ENCODE results near the gene ELMOD2. TPM values are rescaled to one million over a fixed set of nuclear protein-coding genes. Genes with fewer than 3 reads are reported as not detected.
"Not testable (repeated sequence)": the region's sequence is repeated elsewhere in the genome, so short reads cannot be mapped to it uniquely, and the experiment has no call there.

Gene ELMOD2
- 22.9 TPM for total RNA-seq
- polyA plus RNA-seq (ENCODE audit: insufficient read depth in 1 of 8, insufficient read length in 8 of 8, low replicate concordance in 1 of 8): 10 to 100 TPM; 17.0 to 25.8 (median 20.1) TPM
- long read RNA-seq, donor 1, full-length matches to known transcripts: 3 of 3 reads
- long read RNA-seq, donor 1, partial matches to known transcripts: 0 of 3 reads
- long read RNA-seq, donor 1, other reads (novel, unspliced or antisense): 0 of 3 reads
- long read RNA-seq, donor 2: 0 reads
- long read RNA-seq, donor 3, full-length matches to known transcripts: 2 of 2 reads
- long read RNA-seq, donor 3, partial matches to known transcripts: 0 of 2 reads
- long read RNA-seq, donor 3, other reads (novel, unspliced or antisense): 0 of 2 reads
- long read RNA-seq, donor 4, full-length matches to known transcripts: 1 of 1 reads
- long read RNA-seq, donor 4, partial matches to known transcripts: 0 of 1 reads
- long read RNA-seq, donor 4, other reads (novel, unspliced or antisense): 0 of 1 reads
- long read RNA-seq, donor 5, full-length matches to known transcripts: 10 of 10 reads
- long read RNA-seq, donor 5, partial matches to known transcripts: 0 of 10 reads
- long read RNA-seq, donor 5, other reads (novel, unspliced or antisense): 0 of 10 reads
- long read RNA-seq, donor 6, full-length matches to known transcripts: 7 of 7 reads
- long read RNA-seq, donor 6, partial matches to known transcripts: 0 of 7 reads
- long read RNA-seq, donor 6, other reads (novel, unspliced or antisense): 0 of 7 reads
- long read RNA-seq, donor 7, full-length matches to known transcripts: 5 of 5 reads
- long read RNA-seq, donor 7, partial matches to known transcripts: 0 of 5 reads
- long read RNA-seq, donor 7, other reads (novel, unspliced or antisense): 0 of 5 reads
- long read RNA-seq, donor 8, full-length matches to known transcripts: 6 of 6 reads
- long read RNA-seq, donor 8, partial matches to known transcripts: 0 of 6 reads
- long read RNA-seq, donor 8, other reads (novel, unspliced or antisense): 0 of 6 reads
- long read RNA-seq, donor 9, partial matches to known transcripts: 0 of 1 reads
- long read RNA-seq, donor 9, other reads (novel, unspliced or antisense): 0 of 1 reads
- long read RNA-seq, donor 10, full-length matches to known transcripts: 3 of 3 reads
- long read RNA-seq, donor 10, partial matches to known transcripts: 0 of 3 reads
- long read RNA-seq, donor 10, other reads (novel, unspliced or antisense): 0 of 3 reads
- long read RNA-seq, donor 11, full-length matches to known transcripts: 4 of 4 reads
- long read RNA-seq, donor 11, partial matches to known transcripts: 0 of 4 reads
- long read RNA-seq, donor 11, other reads (novel, unspliced or antisense): 0 of 4 reads

- Histone ChIP-seq H3K27me3 (ENCODE audit: control insufficient read depth, insufficient read depth, low read length) (no peaks in the 10 kb centered on the region), H3K4me3 (ENCODE audit: low read length) (peak within 1 kb of the TSS; percentile 63), H3K4me1 (ENCODE audit: control insufficient read depth, insufficient read depth, low read length) (no peaks in the 10 kb centered on the region), H3K27ac (ENCODE audit: low read length) (peak within 1 kb of the TSS; percentile 81), H3K36me3 (ENCODE audit: control insufficient read depth, insufficient read depth, low read length) (peaks cover 8% of the 10 kb centered on the region), H3K9me3 (replicated peaks; ENCODE audit: control insufficient read depth, low read depth, low read length) (no peaks in the 10 kb centered on the region)
- peak; percentile 99 for DNase-seq
- WGBS (ENCODE audit: insufficient coverage): under 1% methylated on average over 72 of the region's 77 CpGs
Measured at GRCh38 chr4:140523857-140524742, at the start of gene ELMOD2. TSS of gene ELMOD2 (plus strand) at chr4:140524168. CDS start at chr4:140525429, 1,261 bp downstream.

GRCh38 chr4:140483445-140483844, 40.5 kb upstream of the ELMOD2 start:
- WGBS (ENCODE audit: insufficient coverage): 100% methylated on average over 1 of the region's 4 CpGs
- Histone ChIP-seq H3K9me3 (replicated peaks; ENCODE audit: control insufficient read depth, low read depth, low read length) (peaks cover 3% of the 10 kb centered on the region), H3K4me3 (ENCODE audit: low read length) (no peak overlapping the region), H3K27me3 (ENCODE audit: control insufficient read depth, insufficient read depth, low read length) (no peaks in the 10 kb centered on the region), H3K27ac (ENCODE audit: low read length) (no peak overlapping the region), H3K4me1 (ENCODE audit: control insufficient read depth, insufficient read depth, low read length) (no peaks in the 10 kb centered on the region), H3K36me3 (ENCODE audit: control insufficient read depth, insufficient read depth, low read length) (no peaks in the 10 kb centered on the region)
- no peak for DNase-seq

DNA sequence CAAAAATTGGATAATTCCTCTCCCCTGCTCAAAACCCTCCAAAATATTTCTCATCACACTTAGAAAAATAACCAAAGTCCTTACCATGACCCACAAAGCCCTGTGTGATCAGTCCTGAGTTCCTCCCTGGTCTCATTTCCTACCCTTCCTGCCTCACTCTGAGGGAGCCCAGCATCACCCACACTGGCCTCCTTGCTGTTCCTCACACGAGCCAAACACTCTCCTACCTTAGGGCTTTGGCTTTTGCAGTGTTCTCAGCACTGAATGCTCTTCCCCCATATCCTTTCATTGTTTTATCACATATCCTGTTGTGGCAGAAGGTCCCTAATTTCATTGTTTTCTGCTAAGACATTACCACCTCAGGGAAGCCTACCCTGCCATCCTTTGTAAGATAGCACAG, 38.0 kb upstream of the ELMOD2 start:
- no peaks in the 10 kb centered on the region for H3K27me3 ChIP-seq (ENCODE audit: control insufficient read depth, insufficient read depth, low read length)
- no peaks in the 10 kb centered on the region for H3K36me3 ChIP-seq (ENCODE audit: control insufficient read depth, insufficient read depth, low read length)
- no peaks in the 10 kb centered on the region for H3K4me1 ChIP-seq (ENCODE audit: control insufficient read depth, insufficient read depth, low read length)
- H3K27ac ChIP-seq (ENCODE audit: low read length): no peak overlapping the region
- DNase-seq: no peak
- 42% methylated on average over 1 of the region's 1 CpG for WGBS (ENCODE audit: insufficient coverage)
- H3K9me3 ChIP-seq (replicated peaks; ENCODE audit: control insufficient read depth, low read depth, low read length): peaks cover 3% of the 10 kb centered on the region
- H3K4me3 ChIP-seq (ENCODE audit: low read length): no peak overlapping the region

- no peak overlapping the region for H3K4me3 ChIP-seq (ENCODE audit: low read length)
Measured at GRCh38 chr4:140497405-140497746, 26.6 kb upstream of the ELMOD2 start.

DNA sequence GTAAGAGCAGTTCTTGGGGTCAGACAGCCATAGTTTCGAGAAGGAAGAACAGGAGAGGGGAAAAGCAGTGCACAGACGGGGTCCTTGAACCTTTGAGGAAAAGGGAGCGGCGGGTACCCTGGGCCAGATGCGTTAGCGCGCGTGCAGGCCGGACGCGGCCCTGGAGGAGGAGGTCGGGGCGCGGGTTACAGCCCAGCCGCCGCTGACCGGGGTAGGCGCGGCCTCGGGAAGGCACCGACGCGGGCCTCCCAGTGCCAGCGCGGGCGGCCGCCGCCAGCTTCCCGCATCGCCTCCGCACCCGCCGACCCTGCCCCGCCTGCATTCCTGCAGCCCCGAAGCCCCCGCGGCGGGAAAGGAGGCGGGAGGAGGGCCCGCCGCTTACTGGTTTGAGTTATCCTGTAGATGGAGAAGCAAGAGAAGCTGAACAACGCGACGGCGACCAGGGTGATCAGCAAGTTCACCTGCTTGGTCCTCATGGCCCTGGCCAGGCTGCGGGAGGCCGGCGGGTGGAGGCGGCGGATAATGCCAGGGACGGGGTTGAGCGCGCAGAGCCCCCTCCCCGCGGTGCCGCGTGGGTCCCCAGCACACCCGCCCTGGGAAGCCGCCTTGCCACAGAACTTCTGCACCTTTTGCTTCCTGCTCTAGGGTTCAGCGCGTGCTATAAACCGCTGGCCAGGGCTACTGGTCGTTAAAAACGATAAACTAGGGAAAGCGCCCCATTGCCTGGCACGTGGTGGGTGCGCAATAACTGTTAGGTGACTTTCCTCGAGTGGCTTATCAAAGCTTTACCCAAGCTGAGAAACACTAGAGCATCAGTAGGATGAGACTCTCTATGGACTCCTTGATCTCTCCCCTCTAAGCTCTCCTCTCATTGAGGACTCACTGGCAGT, 26.0 kb upstream of the ELMOD2 start, which contains the start of gene MGAT4D:
Gene MGAT4D, minus strand, starts transcription at position 547 of the 890 bp plus-strand sequence. Its CDS starts 71 bp downstream, at position 476.
- WGBS (ENCODE audit: insufficient coverage): 4% methylated on average over 68 of the region's 68 CpGs
- Histone ChIP-seq H3K36me3 (ENCODE audit: control insufficient read depth, insufficient read depth, low read length) (no peaks in the 10 kb centered on the region), H3K4me1 (ENCODE audit: control insufficient read depth, insufficient read depth, low read length) (no peaks in the 10 kb centered on the region), H3K4me3 (ENCODE audit: low read length) (peak within 1 kb of the TSS; percentile 11), H3K27ac (ENCODE audit: low read length) (no peak within 1 kb of the TSS), H3K27me3 (ENCODE audit: control insufficient read depth, insufficient read depth, low read length) (peaks cover 32% of the 10 kb centered on the region), H3K9me3 (replicated peaks; ENCODE audit: control insufficient read depth, low read depth, low read length) (no peaks in the 10 kb centered on the region)
- peak; percentile 0 for DNase-seq

More at GRCh38 chr4:140497405-140497746, 26.6 kb upstream of the ELMOD2 start:
- no peaks in the 10 kb centered on the region for H3K4me1 ChIP-seq (ENCODE audit: control insufficient read depth, insufficient read depth, low read length)
- no peak for DNase-seq
- H3K27me3 ChIP-seq (ENCODE audit: control insufficient read depth, insufficient read depth, low read length): peaks cover 32% of the 10 kb centered on the region
- H3K27ac ChIP-seq (ENCODE audit: low read length): no peak overlapping the region
- no peaks in the 10 kb centered on the region for H3K9me3 ChIP-seq (replicated peaks; ENCODE audit: control insufficient read depth, low read depth, low read length)
- WGBS (ENCODE audit: insufficient coverage): 52% methylated on average over 4 of the region's 11 CpGs
- no peaks in the 10 kb centered on the region for H3K36me3 ChIP-seq (ENCODE audit: control insufficient read depth, insufficient read depth, low read length)

GRCh38 chr4:140499391-140499790, 24.6 kb upstream of the ELMOD2 start:
- no peak overlapping the region for H3K4me3 ChIP-seq (ENCODE audit: low read length)
- H3K4me1 ChIP-seq (ENCODE audit: control insufficient read depth, insufficient read depth, low read length): no peaks in the 10 kb centered on the region
- no peaks in the 10 kb centered on the region for H3K9me3 ChIP-seq (replicated peaks; ENCODE audit: control insufficient read depth, low read depth, low read length)
- H3K36me3 ChIP-seq (ENCODE audit: control insufficient read depth, insufficient read depth, low read length): no peaks in the 10 kb centered on the region
- peaks cover 32% of the 10 kb centered on the region for H3K27me3 ChIP-seq (ENCODE audit: control insufficient read depth, insufficient read depth, low read length)
- no peak overlapping the region for H3K27ac ChIP-seq (ENCODE audit: low read length)
- no peak for DNase-seq
- 72% methylated on average over 3 of the region's 4 CpGs for WGBS (ENCODE audit: insufficient coverage)

- Histone ChIP-seq H3K36me3 (ENCODE audit: control insufficient read depth, insufficient read depth, low read length) (no peaks in the 10 kb centered on the region), H3K9me3 (replicated peaks; ENCODE audit: control insufficient read depth, low read depth, low read length) (peaks cover 3% of the 10 kb centered on the region), H3K4me3 (ENCODE audit: low read length) (no peak overlapping the region), H3K27me3 (ENCODE audit: control insufficient read depth, insufficient read depth, low read length) (peaks cover 13% of the 10 kb centered on the region), H3K27ac (ENCODE audit: low read length) (no peak overlapping the region), H3K4me1 (ENCODE audit: control insufficient read depth, insufficient read depth, low read length) (no peaks in the 10 kb centered on the region)
- DNase-seq: no peak
Measured at GRCh38 chr4:140504261-140504660, 19.7 kb upstream of the ELMOD2 start.

DNA sequence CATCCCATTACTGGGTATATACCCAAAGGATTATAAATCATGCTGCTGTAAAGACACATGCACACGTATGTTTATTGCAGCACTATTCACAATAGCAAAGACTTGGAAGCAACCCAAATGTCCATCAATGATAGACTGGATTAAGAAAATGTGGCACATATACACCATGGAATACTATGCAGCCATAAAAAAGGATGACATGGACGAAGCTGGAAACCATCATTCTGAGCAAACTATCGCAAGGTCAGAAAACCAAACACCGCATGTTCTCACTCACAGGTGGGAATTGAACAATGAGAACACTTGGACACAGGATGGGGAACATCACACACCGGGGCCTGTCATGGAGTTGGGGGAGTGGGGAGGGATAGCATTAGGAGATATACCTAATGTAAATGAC, 10.2 kb upstream of the ELMOD2 start:
- H3K27me3 ChIP-seq (ENCODE audit: control insufficient read depth, insufficient read depth, low read length); H3K27ac ChIP-seq (ENCODE audit: low read length); H3K9me3 ChIP-seq (replicated peaks; ENCODE audit: control insufficient read depth, low read depth, low read length); H3K36me3 ChIP-seq (ENCODE audit: control insufficient read depth, insufficient read depth, low read length); H3K4me3 ChIP-seq (ENCODE audit: low read length); DNase-seq; H3K4me1 ChIP-seq (ENCODE audit: control insufficient read depth, insufficient read depth, low read length): not testable (repeated sequence)
- 100% methylated on average over 1 of the region's 5 CpGs for WGBS (ENCODE audit: insufficient coverage)

Data from muscle of leg (tissue), 16 donors.